ENCODE measurements around the gene VPS52.

The VPS52 gene

DNA sequence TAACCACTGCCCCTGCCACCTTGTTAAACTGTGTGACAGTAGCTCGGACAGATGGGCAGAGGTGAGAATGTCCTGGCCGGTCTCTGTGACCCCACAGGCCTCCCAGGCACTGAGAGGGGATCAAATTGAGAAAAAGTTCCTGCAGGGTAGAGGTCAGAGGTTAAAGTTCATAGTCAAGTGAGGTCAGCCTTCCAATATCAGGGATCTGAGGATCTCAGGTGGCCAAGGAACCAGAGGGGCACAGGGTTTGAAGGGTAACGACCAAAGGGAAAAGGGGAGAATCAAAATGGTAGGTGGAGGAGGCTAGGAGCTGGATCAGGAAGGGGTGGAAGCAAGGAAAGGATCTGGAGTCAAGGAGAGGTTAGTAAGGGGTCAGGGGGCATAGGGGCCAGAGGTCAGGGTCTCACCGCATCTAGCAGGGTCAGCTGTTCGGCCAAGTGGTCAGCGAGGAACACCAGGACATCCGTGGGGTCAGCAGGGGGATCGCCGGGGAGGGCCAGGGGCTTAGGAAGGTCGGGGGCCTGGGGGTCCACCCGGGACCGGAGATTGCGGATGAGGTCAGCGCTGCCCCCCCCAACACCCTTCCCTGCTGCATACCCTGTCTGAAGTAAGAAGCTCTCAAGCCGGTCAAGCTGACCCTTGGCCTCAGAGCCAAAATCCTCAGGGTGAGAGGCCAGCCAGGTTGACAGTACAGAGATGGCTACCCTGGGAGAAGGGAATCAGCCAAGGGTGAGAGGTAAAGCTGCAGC is 24.1 kb upstream of the VPS52 start:
- H3K9ac ChIP-seq (ENCODE audit: insufficient read length, low read depth): peak overlapping the region; percentile 42
- H3K36me3 ChIP-seq (ENCODE audit: insufficient read depth, insufficient read length, low read length): peaks cover 28% of the 10 kb centered on the region
- H3K9me3 ChIP-seq (ENCODE audit: insufficient read depth, low read length): no peaks in the 10 kb centered on the region
- H3K4me3 ChIP-seq (ENCODE audit: insufficient read length, low read depth): no peak overlapping the region
- DNase-seq (ENCODE audit: low read depth, low spot score): no peak
- no peak for TF ChIP-seq YY1 (IDR thresholded peaks at IDR 0.05; ENCODE audit: insufficient read depth, insufficient read length)
- H3K27me3 ChIP-seq (ENCODE audit: insufficient read depth, insufficient read length): no peaks in the 10 kb centered on the region
- H3K4me1 ChIP-seq (ENCODE audit: insufficient read depth, insufficient read length): peaks cover 4% of the 10 kb centered on the region

DNA sequence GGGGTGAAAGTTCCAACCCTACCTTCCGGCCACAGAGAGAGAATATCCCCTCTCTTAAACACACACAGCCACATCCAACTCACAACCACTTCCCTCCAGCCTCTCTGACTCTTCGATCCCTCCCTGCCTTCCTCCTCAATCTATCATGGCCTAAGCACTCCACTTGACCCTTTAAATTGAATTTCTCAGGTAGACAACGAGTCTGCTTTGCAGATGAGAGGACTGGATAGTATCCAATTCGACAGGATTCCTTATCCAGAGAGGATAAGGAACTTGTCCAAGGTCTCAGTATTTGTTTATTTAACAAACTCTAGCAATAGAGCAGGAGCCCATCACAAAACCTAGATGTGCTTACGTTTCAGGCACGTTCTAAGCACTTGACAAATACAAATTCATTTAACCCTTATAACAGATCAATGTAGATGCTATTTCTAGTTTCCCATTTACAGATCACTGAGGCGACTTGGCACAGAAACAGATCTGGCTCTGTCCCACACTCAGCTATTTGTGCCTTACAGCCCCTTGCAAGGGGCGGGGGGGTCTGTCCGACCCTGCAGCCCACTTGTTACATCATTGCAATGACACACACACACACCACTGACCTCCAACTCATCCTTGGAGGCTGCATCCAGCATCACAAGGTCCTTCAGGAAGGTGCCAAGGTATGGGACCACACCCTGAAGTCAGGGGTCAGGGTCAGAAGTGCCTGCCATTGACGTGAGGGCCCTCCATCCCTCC is 22.6 kb upstream of the VPS52 start:
- TF ChIP-seq YY1 (IDR thresholded peaks at IDR 0.05; ENCODE audit: insufficient read depth, insufficient read length): no peak
- TF ChIP-seq SUZ12 (IDR thresholded peaks at IDR 0.05; ENCODE audit: extremely low read depth, insufficient read depth, insufficient read length): no peak
- TF ChIP-seq ZNF274 (IDR thresholded peaks at IDR 0.05; ENCODE audit: low read depth, low read length): no peak
- Histone ChIP-seq H3K9ac (ENCODE audit: insufficient read length, low read depth) (no peak overlapping the region), H3K4me3 (ENCODE audit: insufficient read length, low read depth) (no peak overlapping the region), H3K4me1 (ENCODE audit: insufficient read depth, insufficient read length) (peaks cover 4% of the 10 kb centered on the region), H3K27me3 (ENCODE audit: insufficient read depth, insufficient read length) (no peaks in the 10 kb centered on the region), H3K36me3 (ENCODE audit: insufficient read depth, insufficient read length, low read length) (peaks cover 37% of the 10 kb centered on the region), H3K9me3 (ENCODE audit: insufficient read depth, low read length) (no peaks in the 10 kb centered on the region)
- no peak for DNase-seq (ENCODE audit: low read depth, low spot score)

DNA sequence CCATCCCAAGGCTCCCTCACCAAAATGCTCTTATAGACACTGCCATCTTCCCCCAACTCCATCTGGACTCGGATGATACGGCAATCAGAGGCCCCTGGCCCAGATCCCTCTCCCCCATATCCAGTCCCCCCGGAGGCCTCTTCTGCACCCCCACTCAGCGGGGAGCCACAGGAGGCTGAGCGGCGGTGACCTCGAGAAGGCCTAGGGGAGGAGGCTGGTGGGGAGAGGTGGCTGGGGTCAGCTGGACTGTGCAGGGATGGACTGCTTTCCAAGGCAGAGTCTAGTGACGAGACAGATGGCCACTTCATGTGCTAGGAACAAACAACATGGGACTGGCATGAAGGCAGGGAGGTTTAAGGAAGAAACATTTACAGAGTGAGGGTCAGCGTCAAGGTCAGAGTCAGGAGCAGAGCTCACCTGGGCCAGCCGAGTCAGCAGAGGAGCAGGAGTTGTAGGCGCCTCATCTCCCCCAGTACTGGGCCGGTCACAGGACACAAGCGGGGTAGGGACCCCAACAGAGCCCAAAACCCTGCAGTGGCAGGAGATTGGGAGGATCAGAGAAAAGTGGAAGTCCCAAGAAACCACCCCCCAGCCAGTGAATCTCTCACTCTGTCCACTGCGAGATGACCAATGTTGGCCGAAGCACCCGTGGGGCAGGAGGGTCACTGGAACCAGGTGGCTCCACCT is 21.5 kb upstream of the VPS52 start:
- Histone ChIP-seq H3K36me3 (ENCODE audit: insufficient read depth, insufficient read length, low read length) (peaks cover 41% of the 10 kb centered on the region), H3K9me3 (ENCODE audit: insufficient read depth, low read length) (no peaks in the 10 kb centered on the region), H3K27me3 (ENCODE audit: insufficient read depth, insufficient read length) (no peaks in the 10 kb centered on the region), H3K4me3 (ENCODE audit: insufficient read length, low read depth) (no peak overlapping the region), H3K9ac (ENCODE audit: insufficient read length, low read depth) (no peak overlapping the region), H3K4me1 (ENCODE audit: insufficient read depth, insufficient read length) (peaks cover 4% of the 10 kb centered on the region)
- TF ChIP-seq SUZ12 (IDR thresholded peaks at IDR 0.05; ENCODE audit: extremely low read depth, insufficient read depth, insufficient read length) (no peak), ZNF274 (IDR thresholded peaks at IDR 0.05; ENCODE audit: low read depth, low read length) (no peak), YY1 (IDR thresholded peaks at IDR 0.05; ENCODE audit: insufficient read depth, insufficient read length) (no peak)
- no peak for DNase-seq (ENCODE audit: low read depth, low spot score)

DNA sequence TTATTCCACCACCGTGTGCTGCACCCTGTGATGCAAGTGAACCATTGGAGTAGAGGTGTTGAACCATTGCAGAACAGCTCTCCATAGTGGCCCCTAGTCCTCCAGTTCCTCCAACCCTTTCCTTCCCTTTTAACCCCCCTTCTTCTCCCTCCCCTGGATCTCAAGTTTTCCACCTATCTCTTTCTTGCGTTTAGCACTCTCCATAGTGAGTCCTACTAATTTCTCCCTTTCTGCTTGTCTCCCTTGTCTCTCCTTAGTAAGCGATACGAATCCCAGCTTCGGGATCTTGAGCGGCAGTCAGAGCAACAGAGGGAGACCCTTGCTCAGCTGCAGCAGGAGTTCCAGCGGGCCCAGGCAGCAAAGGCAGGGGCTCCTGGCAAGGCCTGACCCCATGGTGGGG is 18.8 kb upstream of the VPS52 start:
- Histone ChIP-seq H3K4me3 (ENCODE audit: insufficient read length, low read depth) (peak overlapping the region; percentile 93), H3K36me3 (ENCODE audit: insufficient read depth, insufficient read length, low read length) (peaks cover 60% of the 10 kb centered on the region), H3K27me3 (ENCODE audit: insufficient read depth, insufficient read length) (no peaks in the 10 kb centered on the region), H3K4me1 (ENCODE audit: insufficient read depth, insufficient read length) (peaks cover 2% of the 10 kb centered on the region), H3K9me3 (ENCODE audit: insufficient read depth, low read length) (no peaks in the 10 kb centered on the region), H3K9ac (ENCODE audit: insufficient read length, low read depth) (peak overlapping the region; percentile 97)
- TF ChIP-seq ZNF274 (IDR thresholded peaks at IDR 0.05; ENCODE audit: low read depth, low read length): no peak
- DNase-seq (ENCODE audit: low read depth, low spot score): no peak

DNA sequence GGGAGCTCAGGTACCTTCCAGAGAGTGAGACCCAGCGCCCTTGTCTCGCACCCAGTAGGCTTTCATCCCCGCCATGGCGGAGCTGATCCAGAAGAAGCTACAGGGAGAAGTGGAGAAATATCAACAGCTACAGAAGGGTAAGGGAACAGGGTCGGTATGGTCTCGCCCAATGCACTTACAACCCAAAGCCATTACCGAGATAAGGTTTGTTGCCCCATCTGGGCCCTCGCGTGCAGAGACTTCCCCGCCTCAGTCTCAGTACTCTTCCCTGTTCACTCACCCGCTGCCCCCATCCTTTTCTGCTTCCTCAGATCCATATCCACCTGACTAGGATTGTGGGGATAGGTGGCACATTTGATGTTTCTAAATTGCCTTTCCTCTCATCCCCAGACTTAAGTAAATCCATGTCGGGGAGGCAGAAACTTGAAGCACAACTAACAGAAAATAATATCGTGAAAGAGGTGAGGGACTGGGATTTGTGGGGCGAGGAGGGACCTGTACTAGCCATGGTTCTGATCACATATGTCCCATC is 18.2 kb upstream of the VPS52 start:
- peaks cover 65% of the 10 kb centered on the region for H3K36me3 ChIP-seq (ENCODE audit: insufficient read depth, insufficient read length, low read length)
- no peaks in the 10 kb centered on the region for H3K9me3 ChIP-seq (ENCODE audit: insufficient read depth, low read length)
- TF ChIP-seq YY1 (IDR thresholded peaks at IDR 0.05; ENCODE audit: insufficient read depth, insufficient read length) (no peak), SUZ12 (IDR thresholded peaks at IDR 0.05; ENCODE audit: extremely low read depth, insufficient read depth, insufficient read length) (no peak), ZNF274 (IDR thresholded peaks at IDR 0.05; ENCODE audit: low read depth, low read length) (no peak)
- peaks cover 2% of the 10 kb centered on the region for H3K4me1 ChIP-seq (ENCODE audit: insufficient read depth, insufficient read length)
- H3K9ac ChIP-seq (ENCODE audit: insufficient read length, low read depth): peak overlapping the region; percentile 97
- no peak for DNase-seq (ENCODE audit: low read depth, low spot score)
- H3K27me3 ChIP-seq (ENCODE audit: insufficient read depth, insufficient read length): no peaks in the 10 kb centered on the region
- H3K4me3 ChIP-seq (ENCODE audit: insufficient read length, low read depth): peak overlapping the region; percentile 93

DNA sequence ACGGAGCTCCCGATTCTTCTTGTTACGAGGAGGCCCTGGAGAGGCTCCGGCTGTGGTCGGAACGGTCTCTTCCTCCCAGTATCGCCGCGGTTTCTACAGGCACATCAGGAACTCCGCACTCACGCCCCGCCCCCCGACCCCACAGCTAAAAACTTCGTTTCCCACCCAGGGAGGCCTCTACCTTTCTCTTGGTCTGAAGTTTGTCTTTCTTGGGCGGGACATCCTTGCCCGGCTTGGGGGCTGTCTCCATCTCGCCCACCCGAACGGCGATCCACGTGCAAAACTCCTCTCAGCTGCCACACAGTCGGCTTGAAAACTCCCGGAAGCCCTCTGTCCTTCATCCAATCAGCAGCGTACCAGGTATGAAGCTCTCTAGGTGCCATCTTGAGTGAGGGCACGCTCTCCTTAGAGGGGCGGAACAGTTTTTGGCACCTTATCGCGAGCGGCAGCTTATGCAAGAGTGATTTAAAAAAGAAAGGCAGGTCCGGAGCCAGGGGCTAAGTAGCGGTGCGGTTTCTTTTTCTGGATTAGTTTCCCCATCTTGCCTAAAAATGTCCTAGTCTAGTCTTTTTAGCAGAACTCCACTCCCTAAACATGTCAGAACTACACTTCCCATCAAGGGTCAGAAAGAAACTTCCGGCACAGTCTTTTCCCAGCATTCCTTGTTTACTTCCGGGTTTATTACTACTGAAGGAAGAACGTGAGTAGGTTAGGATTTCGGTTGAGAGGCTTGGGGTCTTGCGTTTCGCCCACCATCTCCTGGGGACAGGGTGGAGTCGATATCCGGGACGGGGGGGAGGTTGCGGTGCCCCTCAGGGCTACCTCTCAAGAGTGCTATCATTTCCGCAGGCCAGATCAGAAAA is 17.5 kb upstream of the VPS52 start, which contains the start of the genes PFDN6 and WDR46:
Gene PFDN6 (plus strand): TSS at position 681 of the 863 bp plus-strand sequence. CDS start 256 bp downstream, outside the sequence.
Gene WDR46 (minus strand): TSS at position 319 of the 863 bp plus-strand sequence. CDS start 69 bp downstream, at position 250.
- H3K9me3 ChIP-seq (ENCODE audit: insufficient read depth, low read length): no peaks in the 10 kb centered on the region
- no peaks in the 10 kb centered on the region for H3K27me3 ChIP-seq (ENCODE audit: insufficient read depth, insufficient read length)
- H3K9ac ChIP-seq (ENCODE audit: insufficient read length, low read depth): peak within 1 kb of the TSS; percentile 97
- TF ChIP-seq YY1 (IDR thresholded peaks at IDR 0.05; ENCODE audit: insufficient read depth, insufficient read length) (peak; percentile 91), SUZ12 (IDR thresholded peaks at IDR 0.05; ENCODE audit: extremely low read depth, insufficient read depth, insufficient read length) (no peak)
- peak within 1 kb of the TSS; percentile 93 for H3K4me3 ChIP-seq (ENCODE audit: insufficient read length, low read depth)
- DNase-seq (ENCODE audit: low read depth, low spot score): no peak
- H3K36me3 ChIP-seq (ENCODE audit: insufficient read depth, insufficient read length, low read length): peaks cover 72% of the 10 kb centered on the region
- H3K4me1 ChIP-seq (ENCODE audit: insufficient read depth, insufficient read length): peaks cover 2% of the 10 kb centered on the region

Measured in NT2/D1 (cell line).